MM.1S (cell line): ENCODE measurements around the gene EHBP1.

Experiments used
- DNase-seq: peaks from one replicate; pipeline ENCODE4 v3.0.0-alpha.2; 2015
- H2AFZ ChIP-seq: fragments of 300-600 bp; sonication (generic); 2 replicates; pipeline ENCODE4 v1.6.0; 2016; ENCODE audit warnings: antibody characterized with exemption, low read length
- H3F3A ChIP-seq: fragments of 300-600 bp; sonication (generic); 2 replicates; pipeline ENCODE4 v1.6.1; 2016; ENCODE audit warnings: mild to moderate bottlenecking, antibody characterized with exemption, low read length, moderate library complexity, mixed read lengths; ENCODE audit not compliant: insufficient read depth
- H3K27ac ChIP-seq: fragments of 300-600 bp; sonication (generic); 2 replicates; pipeline ENCODE4 v1.5.1; 2016; ENCODE audit warnings: mild to moderate bottlenecking, low read length
- H3K27me3 ChIP-seq: fragments of 300-600 bp; sonication (generic); replicated peaks from 2 replicates; pipeline ENCODE4 v1.6.0; 2016; ENCODE audit warnings: low read length; ENCODE audit not compliant: insufficient read depth
- H3K36me3 ChIP-seq: fragments of 300-600 bp; sonication (generic); replicated peaks from 2 replicates; pipeline ENCODE4 v1.6.1; 2016; ENCODE audit warnings: mild to moderate bottlenecking, low read length, mixed read lengths; ENCODE audit not compliant: insufficient read depth
- H3K4me1 ChIP-seq: fragments of 300-600 bp; sonication (generic); 2 replicates; pipeline ENCODE4 v1.6.1; 2016; ENCODE audit warnings: low read length, mixed read lengths
- H3K4me2 ChIP-seq: fragments of 300-600 bp; sonication (generic); 2 replicates; pipeline ENCODE4 v1.6.0; 2016; ENCODE audit warnings: low read depth, low read length
- H3K4me3 ChIP-seq: fragments of 300-600 bp; sonication (generic); 2 replicates; pipeline ENCODE4 v1.5.1; 2016; ENCODE audit warnings: low read length, mixed read lengths
- H3K79me2 ChIP-seq: fragments of 300-600 bp; sonication (generic); 2 replicates; pipeline ENCODE4 v1.6.1; 2016; ENCODE audit warnings: mixed run types, low read length, mixed read lengths
- H3K9ac ChIP-seq: fragments of 300-600 bp; sonication (generic); 2 replicates; pipeline ENCODE4 v1.6.1; 2016; ENCODE audit warnings: low read length, mixed read lengths
- H3K9me2 ChIP-seq: fragments of 300-600 bp; sonication (generic); replicated peaks from 2 replicates; pipeline ENCODE4 v1.6.1; 2016; ENCODE audit warnings: mild to moderate bottlenecking, low read length, mixed read lengths; ENCODE audit not compliant: insufficient read depth
- H3K9me3 ChIP-seq: fragments of 300-600 bp; sonication (generic); replicated peaks from 2 replicates; pipeline ENCODE4 v1.6.1; 2016; ENCODE audit warnings: mild to moderate bottlenecking, low read length, mixed read lengths; ENCODE audit not compliant: insufficient read depth
- H4K20me1 ChIP-seq: fragments of 300-600 bp; sonication (generic); 2 replicates; pipeline ENCODE4 v1.6.1; 2016; ENCODE audit warnings: mild to moderate bottlenecking, low read length, moderate library complexity, mixed read lengths; ENCODE audit not compliant: insufficient read depth
- CTCF ChIP-seq: fragments of 300-600 bp; sonication (generic); IDR thresholded peaks from 2 replicates; pipeline ENCODE4 v1.5.1; 2016; ENCODE audit warnings: antibody characterized with exemption, low read length, mixed read lengths
- EZH2 ChIP-seq: fragments of 300-600 bp; sonication (generic); optimal IDR thresholded peaks from 2 replicates; pipeline ENCODE3; 2017; ENCODE audit warnings: low read depth, mild to moderate bottlenecking, antibody characterized with exemption, low read length, mixed read lengths
- EZH2phosphoT487 ChIP-seq: fragments of 300-600 bp; sonication (generic); IDR thresholded peaks from 2 replicates; pipeline ENCODE4 v1.6.1; 2018; ENCODE audit warnings: antibody characterized with exemption, low read length

EHBP1 gene

GRCh38 chr2:62738981-62739936 is 33.7 kb downstream of the EHBP1 start:
- no peaks in the 10 kb centered on the region for H4K20me1 ChIP-seq
- no peaks in the 10 kb centered on the region for H3K9me2 ChIP-seq
- DNase-seq = no peak
- H3K9me3 ChIP-seq = no peaks in the 10 kb centered on the region
- TF ChIP-seq CTCF = no peak
- no peak for TF ChIP-seq EZH2phosphoT487
- TF ChIP-seq EZH2 = no peak
- H3K36me3 ChIP-seq = no peaks in the 10 kb centered on the region
- H3K79me2 ChIP-seq = peaks cover 16% of the 10 kb centered on the region; the same call in 1 of the 2 replicates
- H3K9ac ChIP-seq = no peak overlapping the region
- no peaks in the 10 kb centered on the region for H3F3A ChIP-seq
- H3K27me3 ChIP-seq = no peaks in the 10 kb centered on the region
- H2AFZ ChIP-seq = no peak overlapping the region
- H3K4me1 ChIP-seq = peaks cover 7% of the 10 kb centered on the region
- no peak overlapping the region for H3K4me2 ChIP-seq
- no peak overlapping the region for H3K4me3 ChIP-seq
- H3K27ac ChIP-seq = no peak overlapping the region

GRCh38 chr2:62740221-62740620 is 34.7 kb downstream of the EHBP1 start:
- no peaks in the 10 kb centered on the region for H3K9me2 ChIP-seq
- peaks cover 7% of the 10 kb centered on the region for H3K4me1 ChIP-seq

GRCh38 chr2:62741127-62741526 is 35.6 kb downstream of the EHBP1 start:
- Histone ChIP-seq H3K4me2 (no peak overlapping the region), H2AFZ (no peak overlapping the region), H3K4me3 (no peak overlapping the region), H3F3A (no peaks in the 10 kb centered on the region), H4K20me1 (no peaks in the 10 kb centered on the region), H3K27me3 (no peaks in the 10 kb centered on the region), H3K9me3 (no peaks in the 10 kb centered on the region), H3K27ac (no peak overlapping the region), H3K9me2 (no peaks in the 10 kb centered on the region), H3K4me1 (peaks cover 7% of the 10 kb centered on the region), H3K9ac (no peak overlapping the region), H3K36me3 (no peaks in the 10 kb centered on the region), H3K79me2 (peaks cover 3% of the 10 kb centered on the region; the same call in 1 of the 2 replicates)
- no peak for TF ChIP-seq EZH2phosphoT487
- no peak for TF ChIP-seq CTCF
- no peak for DNase-seq

More at GRCh38 chr2:62740221-62740620, 34.7 kb downstream of the EHBP1 start:
- H3K79me2 ChIP-seq = peaks cover 7% of the 10 kb centered on the region
- no peaks in the 10 kb centered on the region for H3K9me3 ChIP-seq
- no peak overlapping the region for H3K4me3 ChIP-seq
- TF ChIP-seq CTCF = no peak
- no peaks in the 10 kb centered on the region for H3F3A ChIP-seq
- H4K20me1 ChIP-seq = no peaks in the 10 kb centered on the region
- H3K36me3 ChIP-seq = no peaks in the 10 kb centered on the region
- no peak overlapping the region for H3K4me2 ChIP-seq
- no peak overlapping the region for H2AFZ ChIP-seq
- H3K27me3 ChIP-seq = no peaks in the 10 kb centered on the region
- no peak overlapping the region for H3K9ac ChIP-seq
- no peak overlapping the region for H3K27ac ChIP-seq
- DNase-seq = no peak
